Keratinocyte (primary cell): ENCODE measurements around the gene PAX8. TPM values are rescaled to one million over a fixed set of nuclear protein-coding genes. Genes with fewer than 3 reads are reported as not detected.

Experiments
- DNase-seq: peaks from one replicate; pipeline ENCODE4 v3.0.0-alpha.2; 2011; ENCODE audit warnings: low read depth, missing footprints, low spot score
- FAIRE-seq: peaks from 2 replicates; lab custom pipeline; 2011; peaks lifted over from hg19 to GRCh38; lab: Jason Lieb, UNC
- H2AFZ ChIP-seq: 2 replicates; pipeline ENCODE4 v1.6.0; 2012; ENCODE audit warnings: low read length, control low read depth, inconsistent platforms; ENCODE audit not compliant: control insufficient read depth
- H3K27ac ChIP-seq: 2 replicates; pipeline ENCODE4 v1.5.1; 2011; ENCODE audit warnings: low read length; ENCODE audit not compliant: control insufficient read depth, insufficient read depth
- H3K27me3 ChIP-seq: 3 replicates; pipeline ENCODE4 v1.6.0; 2011; ENCODE audit warnings: low read length; ENCODE audit not compliant: control insufficient read depth, insufficient read depth; ENCODE audit errors: extremely low read depth
- H3K36me3 ChIP-seq, 2 experiments: 2 replicates in 1 of 2; 3 replicates in 1 of 2; pipeline ENCODE4 v1.5.1; 2011; ENCODE audit warnings: low read length in 2 of 2, mild to moderate bottlenecking in 1 of 2; ENCODE audit not compliant: control insufficient read depth in 2 of 2, insufficient read depth in 2 of 2; ENCODE audit errors: extremely low read depth in 1 of 2
- H3K4me1 ChIP-seq: 3 replicates; pipeline ENCODE4 v1.5.1; 2011; ENCODE audit warnings: low read length; ENCODE audit not compliant: control insufficient read depth, insufficient read depth; ENCODE audit errors: extremely low read depth
- H3K4me2 ChIP-seq: 3 replicates; pipeline ENCODE4 v1.6.0; 2011; ENCODE audit warnings: low read depth, low read length; ENCODE audit not compliant: control insufficient read depth, insufficient read depth; ENCODE audit errors: extremely low read depth
- H3K4me3 ChIP-seq, 3 experiments: fragments of 200-600 bp in 1 of 3; sonication (generic) in 1 of 3; 2 replicates in 2 of 3; 3 replicates in 1 of 3; pipeline ENCODE4 v1.5.1; 2011 to 2016; ENCODE audit warnings: low read length in 3 of 3, mild to moderate bottlenecking in 3 of 3, control low read depth in 2 of 3, inconsistent platforms in 1 of 3, low read depth in 1 of 3, mixed read lengths in 1 of 3, mixed run types in 1 of 3, moderate library complexity in 1 of 3; ENCODE audit not compliant: control insufficient read depth in 2 of 3, insufficient read depth in 2 of 3; ENCODE audit errors: extremely low read depth in 1 of 3
- H3K79me2 ChIP-seq: 2 replicates; pipeline ENCODE4 v1.6.0; 2012; ENCODE audit warnings: low read length; ENCODE audit not compliant: control insufficient read depth, insufficient read depth
- H3K9ac ChIP-seq: 3 replicates; pipeline ENCODE4 v1.6.0; 2011; ENCODE audit warnings: low read length; ENCODE audit not compliant: control insufficient read depth, insufficient read depth; ENCODE audit errors: extremely low read depth
- H3K9me1 ChIP-seq: 3 replicates; pipeline ENCODE4 v1.6.0; 2011; ENCODE audit warnings: low read length; ENCODE audit not compliant: control insufficient read depth, insufficient read depth; ENCODE audit errors: extremely low read depth
- H3K9me3 ChIP-seq: 2 replicates; pipeline ENCODE4 v1.5.1; 2012; ENCODE audit warnings: low read depth, low read length; ENCODE audit not compliant: control insufficient read depth
- H4K20me1 ChIP-seq: 3 replicates; pipeline ENCODE4 v1.6.0; 2011; ENCODE audit warnings: low read length; ENCODE audit not compliant: control insufficient read depth, insufficient read depth; ENCODE audit errors: extremely low read depth
- EZH2 ChIP-seq: IDR thresholded peaks from one replicate; pipeline ENCODE4 v1.6.1; 2012; ENCODE audit warnings: inconsistent platforms, mild to moderate bottlenecking, low read length, moderate library complexity
- dilution Hi-C: fragments of 300-500 bp; cut with MboI; formaldehyde crosslinking; loops from one replicate; pipeline ENCODE4 v1.7.0; 2020; ENCODE audit warnings: low sequenced_read_pairs; ENCODE audit not compliant: extremely low pct_ligation_motif_present
- polyA plus RNA-seq, 5 experiments: library from polyadenylated mRNA; depleted of rRNA in 3 of 5; stranded (reverse) in 3 of 5; stranded (forward) in 1 of 5; unstranded in 1 of 5; fragments of >200 nt; gene quantifications; 1 replicate in 1 of 5; 2 replicates in 3 of 5; 3 replicates in 1 of 5; pipeline versions ENCODE4 v1.2.1 to v1.2.3, GENCODE V29; 2011 to 2012; ENCODE audit warnings: missing spikeins in 2 of 5, low read depth in 1 of 5, low replicate concordance in 1 of 5
- TF ChIP-seq, protein P1 (sequence below), 3 experiments: IDR thresholded peaks in 1 of 3; conservative IDR thresholded peaks in 1 of 3; optimal IDR thresholded peaks in 1 of 3; 2 replicates in 2 of 3; 3 replicates in 1 of 3; pipeline versions ENCODE3 to v1.5.1; 2011; ENCODE audit warnings: low read length in 3 of 3, mild to moderate bottlenecking in 3 of 3, moderate library complexity in 2 of 3, control low read depth in 1 of 3, inconsistent platforms in 1 of 3; ENCODE audit not compliant: insufficient read depth in 2 of 3; ENCODE audit errors: extremely low read depth in 1 of 3

The PAX8 gene
- polyA plus RNA-seq, 1 donor (not counting 4 experiments of a cell fraction or from before 2014, with no cell fraction given), result 3.4 TPM

- H3K9me3 ChIP-seq, result no peaks in the 10 kb centered on the region
- peaks cover 4% of the 10 kb centered on the region for H3K4me1 ChIP-seq
- H3K27ac ChIP-seq, result no peak overlapping the region
- dilution Hi-C loops, result no loop called here
- no peaks in the 10 kb centered on the region for H3K27me3 ChIP-seq
- no peak overlapping the region for H3K9ac ChIP-seq
- H3K79me2 ChIP-seq, result no peaks in the 10 kb centered on the region
- TF ChIP-seq, protein P1, sequence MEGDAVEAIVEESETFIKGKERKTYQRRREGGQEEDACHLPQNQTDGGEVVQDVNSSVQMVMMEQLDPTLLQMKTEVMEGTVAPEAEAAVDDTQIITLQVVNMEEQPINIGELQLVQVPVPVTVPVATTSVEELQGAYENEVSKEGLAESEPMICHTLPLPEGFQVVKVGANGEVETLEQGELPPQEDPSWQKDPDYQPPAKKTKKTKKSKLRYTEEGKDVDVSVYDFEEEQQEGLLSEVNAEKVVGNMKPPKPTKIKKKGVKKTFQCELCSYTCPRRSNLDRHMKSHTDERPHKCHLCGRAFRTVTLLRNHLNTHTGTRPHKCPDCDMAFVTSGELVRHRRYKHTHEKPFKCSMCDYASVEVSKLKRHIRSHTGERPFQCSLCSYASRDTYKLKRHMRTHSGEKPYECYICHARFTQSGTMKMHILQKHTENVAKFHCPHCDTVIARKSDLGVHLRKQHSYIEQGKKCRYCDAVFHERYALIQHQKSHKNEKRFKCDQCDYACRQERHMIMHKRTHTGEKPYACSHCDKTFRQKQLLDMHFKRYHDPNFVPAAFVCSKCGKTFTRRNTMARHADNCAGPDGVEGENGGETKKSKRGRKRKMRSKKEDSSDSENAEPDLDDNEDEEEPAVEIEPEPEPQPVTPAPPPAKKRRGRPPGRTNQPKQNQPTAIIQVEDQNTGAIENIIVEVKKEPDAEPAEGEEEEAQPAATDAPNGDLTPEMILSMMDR (optimal IDR thresholded peaks at IDR 0.05 in 1 of 3, IDR thresholded peaks at IDR 0.05 in 1 of 3, conservative IDR thresholded peaks at IDR 0.05 in 1 of 3; ENCODE audit: extremely low read depth in 1 of 3, insufficient read depth in 2 of 3, low read length in 3 of 3), result no peak
- TF ChIP-seq EZH2, result no peak
- FAIRE-seq (no peak), DNase-seq (no peak)
- no peak overlapping the region for H2AFZ ChIP-seq
- no peak overlapping the region for H3K4me3 ChIP-seq
- no peak overlapping the region for H3K4me2 ChIP-seq
- H3K9me1 ChIP-seq, result no peaks in the 10 kb centered on the region
- H4K20me1 ChIP-seq, result no peaks in the 10 kb centered on the region
- H3K36me3 ChIP-seq, result no peaks in the 10 kb centered on the region
Observed at GRCh38 chr2:113229795-113230194, 48.9 kb downstream of the PAX8 start.

DNA sequence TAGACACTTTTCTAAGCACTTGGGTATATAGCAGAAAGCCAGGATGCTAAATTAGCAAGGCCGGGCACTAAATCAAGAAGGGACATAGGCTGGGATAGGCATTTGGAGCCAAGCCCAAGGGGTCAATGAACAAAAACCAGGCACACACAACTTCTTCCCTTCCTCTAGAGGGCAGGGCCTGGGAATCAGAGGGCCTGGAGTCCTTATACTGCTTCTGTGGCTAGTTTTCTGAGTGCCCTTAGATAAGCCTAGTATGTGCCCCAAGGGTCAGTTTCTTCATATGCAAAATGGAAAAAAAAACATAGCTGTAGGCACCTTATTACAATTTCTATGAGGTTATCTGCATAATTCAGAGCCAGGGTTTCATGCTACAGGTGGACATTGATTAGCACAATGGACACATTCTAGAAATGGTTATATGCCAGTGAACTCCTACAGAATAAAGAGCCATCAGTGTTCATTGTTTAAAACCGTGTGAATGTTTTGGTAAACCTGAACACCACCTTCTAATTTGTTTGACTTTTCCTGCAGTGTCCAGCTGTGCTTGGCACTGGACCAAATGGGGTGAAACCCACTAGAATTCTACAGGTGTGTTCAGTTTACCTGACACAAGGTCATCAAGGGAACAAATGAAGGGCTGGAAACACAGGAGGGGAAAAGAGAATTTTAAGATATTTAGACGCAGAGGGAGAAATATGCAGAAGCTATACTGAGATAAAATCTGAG is 49.6 kb downstream of the PAX8 start:
- Histone ChIP-seq H3K9me3 (no peaks in the 10 kb centered on the region), H3K4me1 (peaks cover 3% of the 10 kb centered on the region), H3K27me3 (no peaks in the 10 kb centered on the region), H3K27ac (no peak overlapping the region), H3K4me2 (no peak overlapping the region), H3K9me1 (no peaks in the 10 kb centered on the region), H2AFZ (no peak overlapping the region), H3K79me2 (no peaks in the 10 kb centered on the region), H3K36me3 (no peaks in the 10 kb centered on the region), H3K9ac (no peak overlapping the region), H3K4me3 (no peak overlapping the region), H4K20me1 (no peaks in the 10 kb centered on the region)
- FAIRE-seq (no peak), DNase-seq (no peak)
- dilution Hi-C loops, result no loop called here
- TF ChIP-seq EZH2, result no peak
- TF ChIP-seq, protein P1 (optimal IDR thresholded peaks at IDR 0.05 in 1 of 3, IDR thresholded peaks at IDR 0.05 in 1 of 3, conservative IDR thresholded peaks at IDR 0.05 in 1 of 3; ENCODE audit: extremely low read depth in 1 of 3, insufficient read depth in 2 of 3, low read length in 3 of 3), result no peak
